ENCODE data around the gene MAB21L4. TPM values are rescaled to one million over a fixed set of nuclear protein-coding genes. Genes with fewer than 3 reads are reported as not detected.

The MAB21L4 gene
- total and polyA plus RNA-seq, 2 donors from 2014 or later, result 6.1 to 28.5 TPM

GRCh38 chr2:240922245-240922981 lies 26.5 kb upstream of the MAB21L4 start:
- H3K4me3 ChIP-seq (ENCODE audit: low read length in 3 of 3), result no peak overlapping the region
- no peak overlapping the region for H3K27ac ChIP-seq (ENCODE audit: low read depth in 2 of 2, low read length in 2 of 2)
- DNase-seq, result peak in 3 of 5 donors; percentile 7 to 64 (median 26)
- H3K36me3 ChIP-seq (ENCODE audit: control insufficient read depth in 2 of 3, insufficient read depth in 3 of 3, low read length in 3 of 3), result no peaks in the 10 kb centered on the region
- H3K4me1 ChIP-seq (ENCODE audit: control insufficient read depth in 2 of 3, insufficient read depth in 2 of 3, low read depth in 1 of 3, low read length in 3 of 3), result no peaks in the 10 kb centered on the region
- no peaks in the 10 kb centered on the region for H3K27me3 ChIP-seq (ENCODE audit: control insufficient read depth, insufficient read depth, low read length)
- no peak overlapping the region for H3K9ac ChIP-seq (ENCODE audit: low read length in 3 of 3)
- H3K9me3 ChIP-seq (ENCODE audit: control insufficient read depth in 2 of 3, insufficient read depth in 1 of 3, low read length in 3 of 3), result no peaks in the 10 kb centered on the region
- no peak for FAIRE-seq
- intact Hi-C loops (cut with DNase I), result no loop called here
- no peak for TF ChIP-seq CTCF (IDR thresholded peaks at IDR 0.05; ENCODE audit: borderline replicate concordance, extremely low read depth, insufficient read depth)

GRCh38 chr2:240921995-240922244 lies 26.0 kb upstream of the MAB21L4 start:
- no peak for TF ChIP-seq CTCF (IDR thresholded peaks at IDR 0.05; ENCODE audit: borderline replicate concordance, extremely low read depth, insufficient read depth)
- Histone ChIP-seq H3K27ac (ENCODE audit: low read depth in 2 of 2, low read length in 2 of 2) (no peak overlapping the region), H3K4me1 (ENCODE audit: control insufficient read depth in 2 of 3, insufficient read depth in 2 of 3, low read depth in 1 of 3, low read length in 3 of 3) (no peaks in the 10 kb centered on the region), H3K27me3 (ENCODE audit: control insufficient read depth, insufficient read depth, low read length) (no peaks in the 10 kb centered on the region), H3K36me3 (ENCODE audit: control insufficient read depth in 2 of 3, insufficient read depth in 3 of 3, low read length in 3 of 3) (no peaks in the 10 kb centered on the region), H3K4me3 (ENCODE audit: low read length in 3 of 3) (no peak overlapping the region), H3K9me3 (ENCODE audit: control insufficient read depth in 2 of 3, insufficient read depth in 1 of 3, low read length in 3 of 3) (no peaks in the 10 kb centered on the region), H3K9ac (ENCODE audit: low read length in 3 of 3) (no peak overlapping the region)
- intact Hi-C loops (cut with DNase I), result no loop called here
- DNase-seq (peak in 2 of 5 donors; percentile 6 to 41), FAIRE-seq (no peak)

- Histone ChIP-seq H3K27me3 (ENCODE audit: control insufficient read depth, insufficient read depth, low read length) (no peaks in the 10 kb centered on the region), H3K9me3 (ENCODE audit: control insufficient read depth in 2 of 3, insufficient read depth in 1 of 3, low read length in 3 of 3) (no peaks in the 10 kb centered on the region), H3K27ac (ENCODE audit: low read depth in 2 of 2, low read length in 2 of 2) (no peak overlapping the region), H3K36me3 (ENCODE audit: control insufficient read depth in 2 of 3, insufficient read depth in 3 of 3, low read length in 3 of 3) (no peaks in the 10 kb centered on the region), H3K9ac (ENCODE audit: low read length in 3 of 3) (no peak overlapping the region), H3K4me1 (ENCODE audit: control insufficient read depth in 2 of 3, insufficient read depth in 2 of 3, low read depth in 1 of 3, low read length in 3 of 3) (no peaks in the 10 kb centered on the region), H3K4me3 (ENCODE audit: low read length in 3 of 3) (no peak overlapping the region)
- FAIRE-seq (no peak), DNase-seq (peak in 3 of 5 donors; percentile 3 to 75 (median 35))
- intact Hi-C loops (cut with DNase I), result no loop called here
- TF ChIP-seq CTCF (IDR thresholded peaks at IDR 0.05; ENCODE audit: borderline replicate concordance, extremely low read depth, insufficient read depth), result no peak
These were observed 25.5 kb upstream of the MAB21L4 start for GRCh38 chr2:240921311-240921994.

All from kidney (tissue), 14 donors.